AG09309 (cell line): Measurements from ENCODE around the gene GRK5.

Experiments used
- DNase-seq: peaks from one replicate; pipeline ENCODE4 v3.0.0-alpha.2; 2010; ENCODE audit warnings: low read depth
- H3K4me3 ChIP-seq: 2 replicates; pipeline ENCODE4 v1.5.1; 2011; ENCODE audit warnings: mild to moderate bottlenecking, low read depth, low read length, moderate library complexity; ENCODE audit not compliant: control insufficient read depth
- CTCF ChIP-seq: IDR thresholded peaks from 2 replicates; pipeline ENCODE4 v1.5.1; 2011; ENCODE audit warnings: mild to moderate bottlenecking, low read depth, low read length, inconsistent platforms; ENCODE audit not compliant: insufficient read depth, control insufficient read depth; ENCODE audit errors: missing control alignments

GRK5 gene

GRCh38 chr10:119447421-119447820 is 240.1 kb downstream of the GRK5 start:
- no peak for TF ChIP-seq CTCF
- no peak overlapping the region for H3K4me3 ChIP-seq
- no peak for DNase-seq

DNA sequence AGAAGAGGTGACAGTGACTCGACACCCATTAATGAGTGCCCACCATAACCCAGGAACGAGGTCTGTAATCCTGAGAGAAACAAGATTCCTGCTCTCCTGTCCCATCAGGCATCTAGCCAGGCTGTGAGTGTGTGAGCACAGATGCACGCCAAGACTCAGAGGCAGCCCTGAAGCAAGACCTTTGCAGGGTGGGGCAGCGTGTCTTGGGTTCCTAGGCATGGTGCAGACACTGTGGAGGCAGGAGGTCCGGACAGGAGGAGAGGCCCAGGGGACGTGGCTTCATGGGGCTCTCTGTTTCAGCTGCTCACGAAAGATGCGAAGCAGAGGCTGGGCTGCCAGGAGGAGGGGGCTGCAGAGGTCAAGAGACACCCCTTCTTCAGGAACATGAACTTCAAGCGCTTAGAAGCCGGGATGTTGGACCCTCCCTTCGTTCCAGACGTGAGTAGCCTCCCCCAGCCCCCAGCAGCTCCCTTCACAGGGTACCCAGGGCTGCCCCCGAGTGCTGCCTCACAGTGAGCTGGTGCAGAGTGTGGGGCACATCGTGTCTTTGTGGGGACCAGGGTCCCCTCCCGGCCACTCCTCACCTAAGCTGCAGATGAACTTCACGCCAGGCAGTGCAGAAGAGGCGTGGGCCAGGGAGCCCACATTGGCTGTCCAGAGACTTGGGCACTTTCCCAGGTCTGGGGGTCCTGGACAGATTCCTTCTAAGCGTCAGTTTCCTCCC is 240.6 kb downstream of the GRK5 start:
- TF ChIP-seq CTCF, result no peak
- no peak overlapping the region for H3K4me3 ChIP-seq
- no peak for DNase-seq

DNA sequence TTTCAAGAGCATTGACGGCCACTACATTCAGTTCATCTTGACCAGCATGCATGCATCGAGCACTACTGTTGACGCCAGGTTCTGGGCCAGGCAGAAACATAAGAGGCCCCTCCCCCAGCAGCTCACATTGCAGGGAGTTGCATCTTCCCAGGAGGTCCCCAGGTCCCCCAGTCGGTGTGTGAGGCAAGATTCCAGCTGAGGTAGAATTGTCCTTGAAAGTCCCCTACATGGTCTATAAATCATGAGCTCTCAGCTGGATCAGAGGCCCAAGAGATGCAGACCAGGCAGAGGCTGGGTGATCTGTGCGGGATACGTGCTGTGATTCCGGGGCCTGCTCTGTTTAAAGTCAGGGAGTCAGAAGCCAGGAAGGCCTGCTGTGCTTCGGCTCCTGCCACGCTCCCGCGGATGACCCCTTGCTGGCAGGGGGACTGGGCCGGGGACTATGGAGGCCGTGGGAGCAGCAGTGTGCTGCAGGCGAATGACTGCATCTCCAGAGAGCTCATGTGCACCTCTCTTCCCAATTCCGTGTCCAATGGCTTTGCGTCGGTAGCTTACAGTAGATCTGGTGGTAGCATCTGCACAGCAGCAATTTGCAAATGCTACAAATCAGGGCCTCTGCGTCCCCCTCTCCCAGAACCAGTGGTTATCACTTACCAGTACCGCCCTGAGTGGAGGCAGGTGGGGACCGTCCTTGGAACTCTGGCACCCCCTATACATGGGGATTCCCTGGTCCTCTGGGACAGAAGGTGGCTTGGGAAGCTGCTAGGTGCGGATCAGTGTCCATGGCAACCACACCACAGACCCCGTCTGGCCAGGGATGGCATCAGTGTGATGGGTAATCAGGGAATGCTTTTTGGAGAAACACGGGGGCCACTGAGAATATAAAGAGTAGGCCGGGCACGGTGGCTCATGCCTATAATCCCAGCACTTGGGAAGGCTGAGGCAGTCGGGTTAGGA is 241.5 kb downstream of the GRK5 start:
- no peak for TF ChIP-seq CTCF
- no peak overlapping the region for H3K4me3 ChIP-seq
- DNase-seq, result no peak

GRCh38 chr10:119449760-119450461 is 242.5 kb downstream of the GRK5 start:
- H3K4me3 ChIP-seq, result no peak overlapping the region
- peak; percentile 64 for DNase-seq

DNA sequence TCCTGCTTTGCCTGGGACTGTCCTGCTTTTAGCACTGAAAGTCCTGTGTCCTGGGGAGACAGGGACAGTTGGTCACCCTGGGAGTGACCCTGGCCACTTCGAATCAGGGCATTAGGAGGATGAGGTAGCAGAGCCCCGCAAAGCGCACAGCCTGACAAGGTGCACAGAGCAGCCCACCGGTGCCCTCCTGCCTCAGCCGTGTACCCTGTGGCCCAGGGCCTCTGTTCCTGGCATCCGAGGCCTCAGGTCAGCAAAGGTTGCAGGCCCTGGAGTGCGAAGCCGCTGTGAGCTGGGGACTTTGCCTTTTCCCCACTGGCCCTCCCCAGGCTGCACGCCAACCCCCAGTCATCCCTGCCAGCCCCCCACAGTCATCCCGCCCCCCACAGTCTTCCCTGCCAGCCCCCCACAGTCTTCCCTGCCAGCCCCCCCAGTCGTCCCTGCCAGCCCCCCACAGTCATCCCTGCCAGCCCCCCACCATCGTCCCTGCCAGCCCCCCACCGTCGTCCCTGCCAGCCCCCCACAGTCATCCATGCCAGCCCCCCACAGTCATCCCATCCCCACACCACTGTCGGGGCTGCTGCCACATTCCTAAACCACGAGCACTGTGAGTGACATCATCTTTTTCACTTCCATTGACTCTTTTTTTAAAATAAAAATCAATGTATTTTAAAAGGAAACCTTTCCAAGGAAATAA is 243.4 kb downstream of the GRK5 start:
- no peak overlapping the region for H3K4me3 ChIP-seq
- no peak for DNase-seq
- TF ChIP-seq CTCF, result no peak

More at GRCh38 chr10:119449760-119450461, 242.5 kb downstream of the GRK5 start:
- no peak for TF ChIP-seq CTCF
